Gastrocnemius medialis (tissue), 4 donors: Measurements from ENCODE around the gene RASGRP1. TPM values are rescaled to one million over a fixed set of nuclear protein-coding genes. Genes with fewer than 3 reads are reported as not detected.

Experiments
- ATAC-seq, 2 donors: fragments of 150-250 bp; one replicate each; pipeline ENCODE4 v1.9.1; 2016
- DNase-seq, 2 donors: peaks; one replicate each; pipeline ENCODE4 v3.0.0-alpha.2; 2019
- H3K27ac ChIP-seq, 4 donors: fragments of 200-600 bp; sonication (generic); 1 replicate in 1 of 4; 2 replicates in 3 of 4; pipeline ENCODE4 v1.5.1; 2016 to 2018; ENCODE audit warnings: mild to moderate bottlenecking in 2 of 4, moderate library complexity in 1 of 4
- H3K27me3 ChIP-seq, 3 donors: fragments of 200-600 bp; sonication (generic) in 2 of 3; 1 replicate in 1 of 3; 2 replicates in 2 of 3; pipeline versions ENCODE4 v1.5.1 to v1.6.0; 2016 to 2019; ENCODE audit warnings: mild to moderate bottlenecking in 1 of 3, moderate library complexity in 1 of 3
- H3K36me3 ChIP-seq, 2 donors: fragments of 200-600 bp; sonication (generic) in 1 of 2; one replicate each; pipeline ENCODE4 v1.5.1; 2017 to 2018
- H3K4me1 ChIP-seq, 2 donors: fragments of 200-600 bp; sonication (generic) in 1 of 2; one replicate each; pipeline ENCODE4 v1.5.1; 2016 to 2017; ENCODE audit warnings: mild to moderate bottlenecking in 2 of 2
- H3K4me3 ChIP-seq, 4 donors: fragments of 200-600 bp; sonication (generic) in 3 of 4; 1 replicate in 1 of 4; 2 replicates in 3 of 4; pipeline ENCODE4 v1.5.1; 2016 to 2019; ENCODE audit warnings: mild to moderate bottlenecking in 2 of 4
- H3K9me3 ChIP-seq, 3 donors: fragments of 200-600 bp; sonication (generic) in 2 of 3; 1 replicate in 1 of 3; 2 replicates in 2 of 3; pipeline ENCODE4 v1.5.1; 2016 to 2019
- CTCF ChIP-seq, 5 experiments: fragments of 450-650 bp in 3 of 5; fragments of 200-600 bp in 2 of 5; sonication (generic) in 2 of 5; IDR thresholded peaks in 4 of 5; conservative IDR thresholded peaks in 1 of 5; 1 replicate in 4 of 5; 2 replicates in 1 of 5; pipeline ENCODE4 v1.5.1; 2016 to 2019; ENCODE audit warnings: antibody characterized with exemption in 5 of 5, mild to moderate bottlenecking in 3 of 5, moderate library complexity in 3 of 5
- POLR2A ChIP-seq, 2 donors: fragments of 450-650 bp; IDR thresholded peaks; one replicate each; pipeline ENCODE4 v1.6.1; 2017; ENCODE audit warnings: antibody characterized with exemption in 2 of 2, mild to moderate bottlenecking in 2 of 2, moderate library complexity in 2 of 2
- in situ Hi-C, 4 donors: fragments of 200-750 bp; cut with MboI; loops; one replicate each; pipeline versions ENCODE4 v1.15.0 to v1.8.0; 2017; ENCODE audit warnings: low sequenced_read_pairs in 4 of 4
- intact Hi-C: fragments of 100-400 bp; cut with DNase I; formaldehyde crosslinking; loops from one replicate; pipeline ENCODE4 v1.15.1; 2023; ENCODE audit warnings: low total_unique reads
- total RNA-seq, 4 donors: library from RNA; depleted of rRNA; stranded (reverse); fragments of >200 nt; gene quantifications; one replicate each; pipeline versions ENCODE4 v1.1.0 to v1.2.3, GENCODE V29; 2016

The RASGRP1 gene
- total RNA-seq, 4 donors from 2014 or later: 0.44 to 0.85 TPM; not detected in 2

GRCh38 chr15:38533926-38534325 lies 30.7 kb downstream of the RASGRP1 start:
- Histone ChIP-seq H3K4me1 (no peaks in the 10 kb centered on the region), H3K27ac (no peak overlapping the region), H3K36me3 (no peaks in the 10 kb centered on the region), H3K4me3 (no peak overlapping the region), H3K27me3 (no peaks in the 10 kb centered on the region), H3K9me3 (no peaks in the 10 kb centered on the region)
- no peak for TF ChIP-seq POLR2A (IDR thresholded peaks at IDR 0.05)
- no peak for TF ChIP-seq CTCF (IDR thresholded peaks at IDR 0.05 in 4 of 5, conservative IDR thresholded peaks at IDR 0.05 in 1 of 5)
- ATAC-seq (no peak), DNase-seq (no peak)
- intact Hi-C loops (no loop called here), in situ Hi-C loops (no loop called here)

GRCh38 chr15:38533416-38533915 lies 31.1 kb downstream of the RASGRP1 start:
- H3K4me1 ChIP-seq: no peaks in the 10 kb centered on the region
- no peaks in the 10 kb centered on the region for H3K27me3 ChIP-seq
- no peak overlapping the region for H3K4me3 ChIP-seq
- ATAC-seq (no peak), DNase-seq (no peak)
- intact Hi-C loops: no loop called here
- no peaks in the 10 kb centered on the region for H3K9me3 ChIP-seq
- no peaks in the 10 kb centered on the region for H3K36me3 ChIP-seq
- TF ChIP-seq CTCF (IDR thresholded peaks at IDR 0.05 in 4 of 5, conservative IDR thresholded peaks at IDR 0.05 in 1 of 5) (no peak), POLR2A (IDR thresholded peaks at IDR 0.05) (no peak)
- no peak overlapping the region for H3K27ac ChIP-seq
- in situ Hi-C loops: no loop called here

GRCh38 chr15:38532728-38533127 lies 31.9 kb downstream of the RASGRP1 start:
- no peaks in the 10 kb centered on the region for H3K9me3 ChIP-seq
- ATAC-seq (no peak), DNase-seq (no peak)
- H3K4me1 ChIP-seq: no peaks in the 10 kb centered on the region
- H3K36me3 ChIP-seq: no peaks in the 10 kb centered on the region
- in situ Hi-C loops: no loop called here
- H3K27me3 ChIP-seq: no peaks in the 10 kb centered on the region
- no peak overlapping the region for H3K27ac ChIP-seq
- intact Hi-C loops: no loop called here
- no peak overlapping the region for H3K4me3 ChIP-seq
- TF ChIP-seq POLR2A (IDR thresholded peaks at IDR 0.05) (no peak), CTCF (IDR thresholded peaks at IDR 0.05 in 4 of 5, conservative IDR thresholded peaks at IDR 0.05 in 1 of 5) (no peak)

GRCh38 chr15:38531509-38531908 lies 33.1 kb downstream of the RASGRP1 start:
- in situ Hi-C loops (no loop called here), intact Hi-C loops (no loop called here)
- TF ChIP-seq CTCF (IDR thresholded peaks at IDR 0.05 in 4 of 5, conservative IDR thresholded peaks at IDR 0.05 in 1 of 5) (no peak), POLR2A (IDR thresholded peaks at IDR 0.05) (no peak)
- no peak overlapping the region for H3K4me3 ChIP-seq
- H3K9me3 ChIP-seq: no peaks in the 10 kb centered on the region
- H3K27ac ChIP-seq: no peak overlapping the region
- H3K4me1 ChIP-seq: no peaks in the 10 kb centered on the region
- DNase-seq: no peak
- no peaks in the 10 kb centered on the region for H3K27me3 ChIP-seq
- H3K36me3 ChIP-seq: no peaks in the 10 kb centered on the region
- ATAC-seq: no peak

GRCh38 chr15:38530113-38530512 lies 34.5 kb downstream of the RASGRP1 start:
- DNase-seq: no peak
- Histone ChIP-seq H3K9me3 (no peaks in the 10 kb centered on the region), H3K36me3 (no peaks in the 10 kb centered on the region), H3K4me1 (no peaks in the 10 kb centered on the region), H3K4me3 (no peak overlapping the region), H3K27ac (no peak overlapping the region), H3K27me3 (no peaks in the 10 kb centered on the region)
- TF ChIP-seq CTCF (IDR thresholded peaks at IDR 0.05 in 4 of 5, conservative IDR thresholded peaks at IDR 0.05 in 1 of 5) (no peak), POLR2A (IDR thresholded peaks at IDR 0.05) (no peak)
- intact Hi-C loops (no loop called here), in situ Hi-C loops (no loop called here)
- ATAC-seq: no peak
